Suppressor macrophage (primary cell): ENCODE measurements around the gene SYTL2.
A peak's percentile ranks its signal among the peaks of the same experiment; 100 is the strongest.

Experiments used
- DNase-seq, 4 experiments: peaks; one replicate each; pipeline ENCODE4 v3.0.0-alpha.2; 2020 to 2022

The SYTL2 gene

GRCh38 chr11:85826116-85826855, 15.3 kb upstream of the SYTL2 start:
- DNase-seq: peak in 3 of 4 experiments; percentile 22 to 42 (median 28)

- no peak for DNase-seq
These were observed 14.7 kb upstream of the SYTL2 start for GRCh38 chr11:85825616-85826015.

- no peak for DNase-seq
These were observed 12.9 kb upstream of the SYTL2 start for GRCh38 chr11:85823816-85824215.

- no peak for DNase-seq
These were observed 11.9 kb upstream of the SYTL2 start for GRCh38 chr11:85822814-85823213.

- no peak for DNase-seq
These were observed 10.7 kb upstream of the SYTL2 start for GRCh38 chr11:85821636-85822035.

GRCh38 chr11:85819441-85819840, 8.5 kb upstream of the SYTL2 start:
- DNase-seq: no peak

GRCh38 chr11:85815186-85815931, 4.4 kb upstream of the SYTL2 start:
- no peak for DNase-seq

- DNase-seq: no peak
These were observed 2.8 kb upstream of the SYTL2 start for GRCh38 chr11:85813721-85814120.

GRCh38 chr11:85811624-85812023, 683 bp upstream of the SYTL2 start:
- DNase-seq: no peak

- no peak for DNase-seq
These were observed 445 bp downstream of the SYTL2 start for GRCh38 chr11:85810521-85810870.

GRCh38 chr11:85809863-85810262, 1.1 kb downstream of the SYTL2 start:
- DNase-seq: no peak

- DNase-seq: no peak
These were observed 1.8 kb downstream of the SYTL2 start for GRCh38 chr11:85809191-85809590.

- DNase-seq: no peak
These were observed 4.1 kb downstream of the SYTL2 start for GRCh38 chr11:85806876-85807275.

GRCh38 chr11:85806016-85806415, 4.9 kb downstream of the SYTL2 start:
- DNase-seq: no peak

- no peak for DNase-seq
These were observed 5.6 kb downstream of the SYTL2 start for GRCh38 chr11:85805387-85805786.

GRCh38 chr11:85803920-85804319, 7.0 kb downstream of the SYTL2 start:
- no peak for DNase-seq

GRCh38 chr11:85803303-85803702, 7.6 kb downstream of the SYTL2 start:
- DNase-seq: no peak

- no peak for DNase-seq
These were observed 9.4 kb downstream of the SYTL2 start for GRCh38 chr11:85801527-85801926.

- no peak for DNase-seq
These were observed 10.2 kb downstream of the SYTL2 start for GRCh38 chr11:85800595-85801342.

- DNase-seq: no peak
These were observed 11.8 kb downstream of the SYTL2 start for GRCh38 chr11:85799142-85799541.

GRCh38 chr11:85798361-85798760, 12.6 kb downstream of the SYTL2 start:
- DNase-seq: no peak

- no peak for DNase-seq
These were observed 15.0 kb downstream of the SYTL2 start for GRCh38 chr11:85795712-85796487.
